OCI-LY7 (cell line): ENCODE data around the gene ITIH3. TPM values are rescaled to one million over a fixed set of nuclear protein-coding genes. Genes with fewer than 3 reads are reported as not detected.

ENCODE experiments used
- BruUV-seq: library from RNA; stranded (reverse); fragments of 400-500 nt; replicated peaks from 2 replicates; lab custom pipeline; 2021; lab: Mats Ljungman, UMichigan
- CTCF ChIA-PET: fragments of 300-600 bp; sonication (Branson Sonifier 250); formaldehyde crosslinking; loops from one replicate; lab custom pipeline; 2022; ENCODE audit warnings: antibody characterized with exemption; ENCODE audit not compliant: unreplicated experiment; lab: Charles Lee
- POLR2A ChIA-PET: fragments of 300-600 bp; sonication (Branson Sonifier 250); formaldehyde crosslinking; loops from one replicate; lab custom pipeline; 2022; ENCODE audit warnings: antibody characterized with exemption; lab: Charles Lee
- DNase-seq: peaks from one replicate; pipeline ENCODE4 v3.0.0-alpha.2; 2015; ENCODE audit warnings: low spot score
- H2AFZ ChIP-seq: fragments of 200-600 bp; sonication (generic), shearing (Covaris generic); 2 replicates; pipeline ENCODE4 v1.6.1; 2014; ENCODE audit warnings: mild to moderate bottlenecking, antibody characterized with exemption, low read length, moderate library complexity
- H3K27ac ChIP-seq: fragments of 200-600 bp; sonication (generic); 2 replicates; pipeline ENCODE4 v1.5.1; 2014; ENCODE audit warnings: mixed run types, low read depth, mild to moderate bottlenecking, moderate library complexity, low read length, inconsistent platforms; ENCODE audit not compliant: poor library complexity, severe bottlenecking
- H3K36me3 ChIP-seq: fragments of 200-600 bp; sonication (generic); 2 replicates; pipeline ENCODE4 v1.6.1; 2014; ENCODE audit warnings: mild to moderate bottlenecking, antibody characterized with exemption, low read length, moderate library complexity, mixed read lengths; ENCODE audit not compliant: insufficient read depth
- H3K4me1 ChIP-seq: fragments of 200-600 bp; sonication (generic); 2 replicates; pipeline ENCODE4 v1.5.1; 2014; ENCODE audit warnings: mild to moderate bottlenecking, low read length; ENCODE audit not compliant: insufficient read depth, poor library complexity, severe bottlenecking
- H3K4me2 ChIP-seq: fragments of 200-600 bp; sonication (generic); 2 replicates; pipeline ENCODE4 v1.6.1; 2014; ENCODE audit warnings: mild to moderate bottlenecking, low read length
- H3K4me3 ChIP-seq: fragments of 200-600 bp; sonication (generic); 2 replicates; pipeline ENCODE4 v1.5.1; 2014; ENCODE audit warnings: mild to moderate bottlenecking, low read depth, low read length; ENCODE audit not compliant: poor library complexity, severe bottlenecking
- H3K79me2 ChIP-seq: fragments of 200-600 bp; sonication (generic); 2 replicates; pipeline ENCODE4 v1.6.1; 2016; ENCODE audit warnings: low read depth, mild to moderate bottlenecking, low read length, moderate library complexity, mixed read lengths; ENCODE audit not compliant: insufficient read depth
- H3K9me2 ChIP-seq: fragments of 200-600 bp; sonication (generic); 2 replicates; pipeline ENCODE4 v1.6.1; 2016; ENCODE audit warnings: mild to moderate bottlenecking, low read length, mixed read lengths; ENCODE audit not compliant: insufficient read depth
- H3K9me3 ChIP-seq: fragments of 200-600 bp; sonication (generic); 2 replicates; pipeline ENCODE4 v1.6.1; 2014; ENCODE audit warnings: mild to moderate bottlenecking, mixed run types, low read length, mixed read lengths
- H4K20me1 ChIP-seq: fragments of 200-600 bp; sonication (generic); 2 replicates; pipeline ENCODE4 v1.6.1; 2014; ENCODE audit warnings: mild to moderate bottlenecking, antibody characterized with exemption, low read length, moderate library complexity, mixed read lengths; ENCODE audit not compliant: insufficient read depth
- EZH2phosphoT487 ChIP-seq: fragments of 200-600 bp; sonication (generic); IDR thresholded peaks from 2 replicates; pipeline ENCODE4 v1.6.1; 2018; ENCODE audit warnings: low read depth, borderline replicate concordance, mild to moderate bottlenecking, mixed run types, antibody characterized with exemption, low read length, moderate library complexity, mixed read lengths
- intact Hi-C: fragments of 100-400 bp; cut with micrococcal nuclease; formaldehyde crosslinking; loops from one replicate; pipeline ENCODE4 v1.10.0; 2022; ENCODE audit not compliant: unreplicated experiment
- total RNA-seq, 2 experiments: library from RNA; depleted of rRNA in 1 of 2; stranded (reverse); fragments of >200 nt in 1 of 2; shearing (Covaris generic) in 1 of 2; gene quantifications; 2 replicates each; pipeline ENCODE4 v1.2.3, GENCODE V29; 2014 to 2022
- TF ChIP-seq, protein P1 (sequence below): fragments of 200-600 bp; sonication (generic); conservative IDR thresholded peaks from 2 replicates; pipeline ENCODE4 v1.5.1; 2014; ENCODE audit warnings: mild to moderate bottlenecking, antibody characterized with exemption, low read length, moderate library complexity, mixed read lengths

Gene ITIH3
- total RNA-seq, 2 experiments from 2014 or later = not detected

DNA sequence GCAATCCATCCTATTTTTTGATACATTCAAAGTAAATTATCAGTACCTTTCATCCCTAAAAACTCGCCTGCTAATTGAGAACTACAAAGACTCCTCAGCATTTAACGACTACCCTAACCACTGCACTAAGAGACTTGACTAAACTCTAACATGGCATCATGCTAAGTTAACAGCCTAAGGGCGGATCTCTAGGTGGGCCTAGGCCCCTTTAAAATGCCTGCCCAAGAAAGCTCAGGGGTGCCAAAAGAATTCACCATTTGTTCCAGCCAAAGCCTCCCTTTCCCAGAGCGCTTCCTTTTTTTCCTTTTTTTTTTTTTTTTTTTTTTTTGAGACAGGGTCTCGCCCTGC is 23.3 kb upstream of the ITIH3 start:
- ChIA-PET CTCF (no interaction called here), POLR2A (interaction anchor here (0.6 to 1.9 kb wide), 7 partner anchors 24 to 219 kb away, joined by 3 to 11 read pairs (median 3); no protein-coding TSS in a partner anchor)
- no peaks in the 10 kb centered on the region for H3K9me2 ChIP-seq
- TF ChIP-seq, protein P1, sequence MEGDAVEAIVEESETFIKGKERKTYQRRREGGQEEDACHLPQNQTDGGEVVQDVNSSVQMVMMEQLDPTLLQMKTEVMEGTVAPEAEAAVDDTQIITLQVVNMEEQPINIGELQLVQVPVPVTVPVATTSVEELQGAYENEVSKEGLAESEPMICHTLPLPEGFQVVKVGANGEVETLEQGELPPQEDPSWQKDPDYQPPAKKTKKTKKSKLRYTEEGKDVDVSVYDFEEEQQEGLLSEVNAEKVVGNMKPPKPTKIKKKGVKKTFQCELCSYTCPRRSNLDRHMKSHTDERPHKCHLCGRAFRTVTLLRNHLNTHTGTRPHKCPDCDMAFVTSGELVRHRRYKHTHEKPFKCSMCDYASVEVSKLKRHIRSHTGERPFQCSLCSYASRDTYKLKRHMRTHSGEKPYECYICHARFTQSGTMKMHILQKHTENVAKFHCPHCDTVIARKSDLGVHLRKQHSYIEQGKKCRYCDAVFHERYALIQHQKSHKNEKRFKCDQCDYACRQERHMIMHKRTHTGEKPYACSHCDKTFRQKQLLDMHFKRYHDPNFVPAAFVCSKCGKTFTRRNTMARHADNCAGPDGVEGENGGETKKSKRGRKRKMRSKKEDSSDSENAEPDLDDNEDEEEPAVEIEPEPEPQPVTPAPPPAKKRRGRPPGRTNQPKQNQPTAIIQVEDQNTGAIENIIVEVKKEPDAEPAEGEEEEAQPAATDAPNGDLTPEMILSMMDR = no peak
- TF ChIP-seq EZH2phosphoT487 = no peak
- peaks cover 11% of the 10 kb centered on the region; the same call in 1 of the 2 replicates for H3K36me3 ChIP-seq
- H3K4me3 ChIP-seq = peak overlapping the region; percentile 75
- H2AFZ ChIP-seq = peak overlapping the region; percentile 98
- H3K27ac ChIP-seq = peak overlapping the region; percentile 74
- TSS peak; percentile 100 for BruUV-seq
- peaks cover 19% of the 10 kb centered on the region for H3K4me1 ChIP-seq
- no peak for DNase-seq
- H4K20me1 ChIP-seq = peaks cover 4% of the 10 kb centered on the region; the same call in 1 of the 2 replicates
- H3K4me2 ChIP-seq = peak overlapping the region; percentile 78
- peaks cover 14% of the 10 kb centered on the region; the same call in 1 of the 2 replicates for H3K79me2 ChIP-seq
- no peaks in the 10 kb centered on the region for H3K9me3 ChIP-seq
- intact Hi-C loops = no loop called here

- Histone ChIP-seq H3K4me3 (peak overlapping the region; percentile 75), H3K9me2 (no peaks in the 10 kb centered on the region), H4K20me1 (peaks cover 4% of the 10 kb centered on the region; the same call in 1 of the 2 replicates), H3K4me2 (peak overlapping the region; percentile 78), H3K27ac (peak overlapping the region; percentile 74), H3K36me3 (peaks cover 11% of the 10 kb centered on the region; the same call in 1 of the 2 replicates), H3K79me2 (peaks cover 14% of the 10 kb centered on the region; the same call in 1 of the 2 replicates), H2AFZ (peak overlapping the region; percentile 98; the same call in 1 of the 2 replicates), H3K9me3 (no peaks in the 10 kb centered on the region), H3K4me1 (peaks cover 19% of the 10 kb centered on the region)
- TF ChIP-seq, protein P1 = no peak
- no peak for TF ChIP-seq EZH2phosphoT487
- ChIA-PET CTCF (no interaction called here), POLR2A (interaction anchor here (0.6 to 1.9 kb wide), 6 partner anchors 24 to 82 kb away, joined by 3 to 11 read pairs (median 4); no protein-coding TSS in a partner anchor)
- intact Hi-C loops = no loop called here
- BruUV-seq = no TSS peak
- no peak for DNase-seq
Measured at GRCh38 chr3:52771702-52772101, 22.9 kb upstream of the ITIH3 start.

- H2AFZ ChIP-seq = no peak overlapping the region
- H4K20me1 ChIP-seq = peaks cover 4% of the 10 kb centered on the region; the same call in 1 of the 2 replicates
- no peak for TF ChIP-seq EZH2phosphoT487
- TF ChIP-seq, protein P1 = no peak
- H3K27ac ChIP-seq = no peak overlapping the region
- no peaks in the 10 kb centered on the region for H3K9me2 ChIP-seq
- H3K4me2 ChIP-seq = no peak overlapping the region
- DNase-seq = no peak
- ChIA-PET CTCF (no interaction called here), POLR2A (no interaction called here)
- no peak overlapping the region for H3K4me3 ChIP-seq
- intact Hi-C loops = no loop called here
- H3K79me2 ChIP-seq = peaks cover 14% of the 10 kb centered on the region; the same call in 1 of the 2 replicates
- H3K36me3 ChIP-seq = peaks cover under 1% of the 10 kb centered on the region; the same call in 1 of the 2 replicates
- BruUV-seq = no TSS peak
- H3K4me1 ChIP-seq = peaks cover 19% of the 10 kb centered on the region
- no peaks in the 10 kb centered on the region for H3K9me3 ChIP-seq
Measured at GRCh38 chr3:52773361-52774065, 21.1 kb upstream of the ITIH3 start.
